ENCODE measurements around the gene FAXC. TPM values are rescaled to one million over a fixed set of nuclear protein-coding genes. Genes with fewer than 3 reads are reported as not detected.

The FAXC gene
- total RNA-seq, 1 experiment from 2014 or later: 1.5 TPM

DNA sequence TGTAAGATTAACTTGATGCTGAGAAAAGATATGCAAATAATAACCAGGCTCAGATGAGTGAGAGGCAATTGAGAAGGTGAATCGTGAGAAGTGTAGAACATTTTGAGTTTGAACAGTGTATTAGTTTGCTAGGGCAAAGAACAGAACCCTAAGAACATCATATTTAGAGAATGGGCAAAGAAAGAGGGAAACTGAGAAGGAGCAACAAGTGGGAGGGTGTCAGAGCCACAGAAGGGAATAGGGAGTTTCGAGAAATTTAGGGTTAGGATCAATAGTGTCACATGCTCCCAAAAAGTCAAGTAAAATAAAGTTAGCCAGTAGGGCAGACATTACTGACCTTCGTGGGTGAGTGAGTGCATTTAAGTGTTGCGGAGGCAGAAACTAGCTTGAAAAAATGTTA, 5.5 kb upstream of the FAXC start:
- H3K4me1 Mint-ChIP-seq (ENCODE audit: low read depth, unreplicated experiment): peaks cover 11% of the 10 kb centered on the region
- H3K4me3 Mint-ChIP-seq (ENCODE audit: low read depth, unreplicated experiment): no peak overlapping the region
- intact Hi-C loops (cut with micrococcal nuclease; ENCODE audit: unreplicated experiment): no loop called here
- TF ChIP-seq, protein P1, sequence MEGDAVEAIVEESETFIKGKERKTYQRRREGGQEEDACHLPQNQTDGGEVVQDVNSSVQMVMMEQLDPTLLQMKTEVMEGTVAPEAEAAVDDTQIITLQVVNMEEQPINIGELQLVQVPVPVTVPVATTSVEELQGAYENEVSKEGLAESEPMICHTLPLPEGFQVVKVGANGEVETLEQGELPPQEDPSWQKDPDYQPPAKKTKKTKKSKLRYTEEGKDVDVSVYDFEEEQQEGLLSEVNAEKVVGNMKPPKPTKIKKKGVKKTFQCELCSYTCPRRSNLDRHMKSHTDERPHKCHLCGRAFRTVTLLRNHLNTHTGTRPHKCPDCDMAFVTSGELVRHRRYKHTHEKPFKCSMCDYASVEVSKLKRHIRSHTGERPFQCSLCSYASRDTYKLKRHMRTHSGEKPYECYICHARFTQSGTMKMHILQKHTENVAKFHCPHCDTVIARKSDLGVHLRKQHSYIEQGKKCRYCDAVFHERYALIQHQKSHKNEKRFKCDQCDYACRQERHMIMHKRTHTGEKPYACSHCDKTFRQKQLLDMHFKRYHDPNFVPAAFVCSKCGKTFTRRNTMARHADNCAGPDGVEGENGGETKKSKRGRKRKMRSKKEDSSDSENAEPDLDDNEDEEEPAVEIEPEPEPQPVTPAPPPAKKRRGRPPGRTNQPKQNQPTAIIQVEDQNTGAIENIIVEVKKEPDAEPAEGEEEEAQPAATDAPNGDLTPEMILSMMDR (IDR thresholded peaks at IDR 0.05; ENCODE audit: unreplicated experiment): no peak
- DNase-seq: no peak
- no peaks in the 10 kb centered on the region for H3K9me3 Mint-ChIP-seq (ENCODE audit: low read depth, unreplicated experiment)
- H3K27ac Mint-ChIP-seq (ENCODE audit: unreplicated experiment): no peak overlapping the region
- H3K36me3 Mint-ChIP-seq (ENCODE audit: insufficient read depth, unreplicated experiment): no peaks in the 10 kb centered on the region
- CTCF ChIA-PET: no interaction called here
- no TSS peak for BruUV-seq (replicated peaks)
- H3K27me3 Mint-ChIP-seq (ENCODE audit: unreplicated experiment): peaks cover 66% of the 10 kb centered on the region

DNA sequence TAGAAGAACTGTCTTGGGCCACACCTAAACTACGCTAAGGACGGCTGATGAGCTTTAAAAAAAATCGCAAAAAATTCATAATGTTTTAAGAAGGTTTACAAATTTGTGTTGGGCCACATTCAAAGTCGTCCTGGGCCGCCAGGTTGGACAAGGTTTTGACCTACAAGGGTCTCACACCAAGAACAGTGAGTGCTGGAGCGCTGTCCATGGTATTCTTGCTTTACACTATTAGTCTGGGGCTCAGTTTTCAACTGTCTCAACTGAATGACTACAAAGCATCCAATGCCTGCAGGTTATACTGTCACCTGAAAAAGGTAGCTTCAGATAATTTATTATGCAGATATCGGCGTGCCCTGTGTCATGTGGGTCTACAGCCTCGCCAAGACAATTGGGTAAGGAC, 3.7 kb upstream of the FAXC start:
- no peak overlapping the region for H3K27ac Mint-ChIP-seq (ENCODE audit: unreplicated experiment)
- intact Hi-C loops (cut with micrococcal nuclease; ENCODE audit: unreplicated experiment): no loop called here
- no TSS peak for BruUV-seq (replicated peaks)
- no peak overlapping the region for H3K4me3 Mint-ChIP-seq (ENCODE audit: low read depth, unreplicated experiment)
- CTCF ChIA-PET: no interaction called here
- no peak for DNase-seq
- TF ChIP-seq, protein P1 (IDR thresholded peaks at IDR 0.05; ENCODE audit: unreplicated experiment): no peak
- no peaks in the 10 kb centered on the region for H3K36me3 Mint-ChIP-seq (ENCODE audit: insufficient read depth, unreplicated experiment)
- peaks cover 12% of the 10 kb centered on the region for H3K4me1 Mint-ChIP-seq (ENCODE audit: low read depth, unreplicated experiment)
- peaks cover 64% of the 10 kb centered on the region for H3K27me3 Mint-ChIP-seq (ENCODE audit: unreplicated experiment)
- no peaks in the 10 kb centered on the region for H3K9me3 Mint-ChIP-seq (ENCODE audit: low read depth, unreplicated experiment)

DNA sequence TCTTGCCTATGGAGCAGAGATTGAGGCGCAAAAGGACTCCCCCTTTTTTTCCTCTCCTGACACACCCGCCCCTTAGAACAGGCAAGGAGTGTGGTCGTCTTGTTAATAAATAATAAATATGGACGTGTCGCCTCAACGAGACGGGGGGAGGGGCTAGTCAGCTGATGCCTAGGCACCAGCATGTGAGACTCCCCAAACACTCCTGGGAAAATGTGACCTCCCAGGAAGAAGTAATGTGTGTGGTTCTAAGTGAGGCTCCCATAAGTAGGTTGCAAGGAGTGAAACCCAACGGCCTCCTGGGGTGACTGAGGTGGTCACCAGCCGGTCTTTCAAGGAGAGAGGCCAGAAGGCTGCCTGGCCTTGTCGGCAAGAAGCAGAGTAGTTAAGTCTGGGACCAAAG, 1.1 kb upstream of the FAXC start:
- H3K4me1 Mint-ChIP-seq (ENCODE audit: low read depth, unreplicated experiment): peaks cover 12% of the 10 kb centered on the region
- peak; percentile 26 for DNase-seq
- H3K9me3 Mint-ChIP-seq (ENCODE audit: low read depth, unreplicated experiment): no peaks in the 10 kb centered on the region
- H3K36me3 Mint-ChIP-seq (ENCODE audit: insufficient read depth, unreplicated experiment): no peaks in the 10 kb centered on the region
- BruUV-seq (replicated peaks): no TSS peak
- intact Hi-C loops (cut with micrococcal nuclease; ENCODE audit: unreplicated experiment): no loop called here
- no peak overlapping the region for H3K27ac Mint-ChIP-seq (ENCODE audit: unreplicated experiment)
- TF ChIP-seq, protein P1 (IDR thresholded peaks at IDR 0.05; ENCODE audit: unreplicated experiment): no peak
- H3K4me3 Mint-ChIP-seq (ENCODE audit: low read depth, unreplicated experiment): peak overlapping the region; percentile 63
- CTCF ChIA-PET: no interaction called here
- H3K27me3 Mint-ChIP-seq (ENCODE audit: unreplicated experiment): peaks cover 41% of the 10 kb centered on the region

DNA sequence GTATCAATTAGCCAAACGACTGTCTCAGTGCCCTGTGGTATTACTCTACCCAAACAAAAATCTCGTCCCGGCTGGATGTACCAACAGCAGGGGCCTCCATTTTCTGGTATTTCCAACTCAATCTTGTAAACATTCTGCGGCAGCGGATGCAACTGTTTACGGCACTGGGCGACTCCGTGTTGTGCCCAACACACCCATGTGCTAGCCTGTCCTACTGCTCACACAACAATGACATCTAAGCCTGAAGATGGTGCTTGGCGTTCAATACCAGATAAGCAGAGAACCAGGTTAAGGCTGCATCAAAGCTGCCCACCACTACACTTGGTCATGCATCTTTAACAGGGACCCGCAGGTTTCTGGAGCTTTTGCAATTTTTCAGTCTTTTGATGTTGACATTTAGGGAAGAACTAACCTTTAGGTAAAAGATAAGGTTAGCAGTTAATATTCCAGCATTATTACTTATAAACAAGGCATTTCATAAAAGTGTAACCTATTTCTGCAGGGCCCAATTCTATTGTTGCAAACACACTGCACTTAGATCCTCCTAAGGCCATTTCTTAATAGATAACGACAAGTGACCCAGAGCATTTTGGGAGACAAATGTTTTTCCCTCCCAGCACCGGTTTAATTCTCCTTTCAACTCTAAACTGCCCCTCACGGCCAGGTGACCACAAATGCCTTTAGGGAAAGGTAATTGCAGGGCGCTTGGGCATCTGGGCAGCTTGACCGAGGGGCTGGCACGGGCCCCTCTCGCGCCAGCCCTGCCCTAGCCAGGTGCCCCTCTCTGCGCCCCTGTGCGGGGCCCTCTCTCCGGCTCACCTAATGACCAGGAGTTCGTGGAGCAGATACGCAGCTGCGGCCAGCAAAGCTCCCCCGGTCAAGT, 945 bp downstream of the FAXC start:
- intact Hi-C loops (cut with micrococcal nuclease; ENCODE audit: unreplicated experiment): loop anchor here (10.0 kb wide), 1 partner anchor 406 kb away; no protein-coding TSS in a partner anchor
- Mint-ChIP-seq H3K36me3 (ENCODE audit: insufficient read depth, unreplicated experiment) (no peaks in the 10 kb centered on the region), H3K27ac (ENCODE audit: unreplicated experiment) (no peak overlapping the region), H3K4me1 (ENCODE audit: low read depth, unreplicated experiment) (peaks cover 24% of the 10 kb centered on the region), H3K9me3 (ENCODE audit: low read depth, unreplicated experiment) (no peaks in the 10 kb centered on the region), H3K4me3 (ENCODE audit: low read depth, unreplicated experiment) (no peak overlapping the region), H3K27me3 (ENCODE audit: unreplicated experiment) (peaks cover 28% of the 10 kb centered on the region)
- no TSS peak for BruUV-seq (replicated peaks)
- TF ChIP-seq, protein P1 (IDR thresholded peaks at IDR 0.05; ENCODE audit: unreplicated experiment): no peak
- CTCF ChIA-PET: no interaction called here
- DNase-seq: no peak

Data from Calu3 (cell line).